Endothelial cell of umbilical vein (primary cell): ENCODE measurements around the gene ABCC1. TPM values are rescaled to one million over a fixed set of nuclear protein-coding genes. Genes with fewer than 3 reads are reported as not detected.

Experiments
- BruUV-seq: library from RNA; stranded (reverse); fragments of 400-500 nt; replicated peaks from 2 replicates; lab custom pipeline; 2021; lab: Mats Ljungman, UMichigan
- CTCF ChIA-PET: fragments of 300-600, 350-600 bp; sonication (Branson Sonifier 250); formaldehyde crosslinking; loops from one replicate; lab custom pipeline; 2021; ENCODE audit warnings: antibody characterized with exemption, inconsistent platforms; lab: Charles Lee
- POLR2A ChIA-PET: fragments of 300-600, 350-600 bp; sonication (Branson Sonifier 250); formaldehyde crosslinking; loops from one replicate; lab custom pipeline; 2021; ENCODE audit warnings: antibody characterized with exemption, inconsistent platforms; lab: Charles Lee
- DNase-seq: peaks from one replicate; pipeline ENCODE4 v3.0.0-alpha.2; 2011; ENCODE audit warnings: low read depth, low spot score
- FAIRE-seq: peaks from 2 replicates; lab custom pipeline; 2011; peaks lifted over from hg19 to GRCh38; lab: Jason Lieb, UNC
- H2AFZ ChIP-seq: 2 replicates; pipeline ENCODE4 v1.6.0; 2012; ENCODE audit warnings: low read depth, low read length, control low read depth, inconsistent platforms
- H3K27ac ChIP-seq: 2 replicates; pipeline ENCODE4 v1.5.1; 2011; ENCODE audit warnings: low read depth, mild to moderate bottlenecking, control low read depth, low read length, moderate library complexity; ENCODE audit not compliant: insufficient read depth
- H3K27me3 ChIP-seq, 2 experiments: 2 replicates each; pipeline versions ENCODE4 v1.6.0 to v1.6.1; 2011; ENCODE audit warnings: low read length in 2 of 2, mixed read lengths in 1 of 2; ENCODE audit not compliant: control insufficient read depth in 2 of 2, insufficient read depth in 2 of 2
- H3K36me3 ChIP-seq, 2 experiments: 2 replicates in 1 of 2; 3 replicates in 1 of 2; pipeline ENCODE4 v1.5.1; 2011; ENCODE audit warnings: low read length in 2 of 2, mild to moderate bottlenecking in 1 of 2, moderate library complexity in 1 of 2; ENCODE audit not compliant: control insufficient read depth in 2 of 2, insufficient read depth in 2 of 2; ENCODE audit errors: extremely low read depth in 1 of 2
- H3K4me1 ChIP-seq: 3 replicates; pipeline ENCODE4 v1.5.1; 2011; ENCODE audit warnings: mild to moderate bottlenecking, low read length; ENCODE audit not compliant: control insufficient read depth, insufficient read depth; ENCODE audit errors: extremely low read depth
- H3K4me2 ChIP-seq: 2 replicates; pipeline ENCODE4 v1.6.1; 2011; ENCODE audit warnings: low read length, control low read depth, mixed read lengths; ENCODE audit not compliant: insufficient read depth
- H3K4me3 ChIP-seq, 3 experiments: fragments of 200-600 bp in 1 of 3; sonication (generic), shearing (Covaris generic) in 1 of 3; replicated peaks in 1 of 3; 2 replicates each; pipeline ENCODE4 v1.5.1; 2011 to 2016; ENCODE audit warnings: control low read depth in 3 of 3, low read length in 3 of 3, mild to moderate bottlenecking in 2 of 3, inconsistent platforms in 1 of 3, low read depth in 1 of 3, moderate library complexity in 1 of 3; ENCODE audit not compliant: insufficient read depth in 1 of 3
- H3K79me2 ChIP-seq: 2 replicates; pipeline ENCODE4 v1.6.0; 2012; ENCODE audit warnings: low read length, inconsistent platforms; ENCODE audit not compliant: control insufficient read depth, insufficient read depth
- H3K9ac ChIP-seq: replicated peaks from 2 replicates; pipeline ENCODE3; 2011; ENCODE audit warnings: low read length, control low read depth; ENCODE audit not compliant: insufficient read depth; ENCODE audit errors: extremely low read depth
- H3K9me1 ChIP-seq: replicated peaks from 3 replicates; pipeline ENCODE4 v1.6.0; 2011; ENCODE audit warnings: mild to moderate bottlenecking, low read length; ENCODE audit not compliant: control insufficient read depth, insufficient read depth; ENCODE audit errors: extremely low read depth
- H3K9me3 ChIP-seq: replicated peaks from 2 replicates; pipeline ENCODE4 v1.5.1; 2012; ENCODE audit warnings: low read length, inconsistent platforms; ENCODE audit not compliant: control insufficient read depth, insufficient read depth
- H4K20me1 ChIP-seq: replicated peaks from 2 replicates; pipeline ENCODE3; 2011; ENCODE audit warnings: mild to moderate bottlenecking, low read length; ENCODE audit not compliant: control insufficient read depth, insufficient read depth; ENCODE audit errors: extremely low read depth
- CTCF ChIP-seq, 2 donors: IDR thresholded peaks; 1 replicate in 1 of 2; 2 replicates in 1 of 2; pipeline ENCODE4 v1.5.1; 2011; ENCODE audit warnings: low read length in 2 of 2, mild to moderate bottlenecking in 2 of 2, moderate library complexity in 2 of 2, control low read depth in 1 of 2, inconsistent platforms in 1 of 2, low read depth in 1 of 2; ENCODE audit not compliant: insufficient read depth in 1 of 2; ENCODE audit errors: extremely low read depth in 1 of 2
- EZH2 ChIP-seq: IDR thresholded peaks from 2 replicates; pipeline ENCODE4 v1.6.1; 2012; ENCODE audit warnings: borderline replicate concordance, low read depth, mild to moderate bottlenecking, moderate library complexity, low read length, inconsistent platforms; ENCODE audit not compliant: severe bottlenecking
- FOS ChIP-seq: IDR thresholded peaks from 2 replicates; pipeline ENCODE4 v1.6.1; 2011; ENCODE audit warnings: mild to moderate bottlenecking, low read length, moderate library complexity, borderline replicate concordance; ENCODE audit not compliant: insufficient read depth
- GATA2 ChIP-seq: IDR thresholded peaks from 2 replicates; pipeline ENCODE4 v1.7.0; 2011; ENCODE audit warnings: low read depth, mild to moderate bottlenecking, moderate library complexity, mixed read lengths, low read length; ENCODE audit not compliant: insufficient read length, insufficient read depth
- JUN ChIP-seq: IDR thresholded peaks from 2 replicates; pipeline ENCODE4 v1.6.1; 2011; ENCODE audit warnings: borderline replicate concordance, low read depth; ENCODE audit not compliant: insufficient read length, insufficient read depth
- MYC ChIP-seq: IDR thresholded peaks from one replicate; pipeline ENCODE4 v1.6.1; 2011; ENCODE audit warnings: mild to moderate bottlenecking, low read depth, low read length
- POLR2A ChIP-seq: IDR thresholded peaks from 2 replicates; pipeline ENCODE4 v1.6.1; 2012; ENCODE audit warnings: low read depth, mild to moderate bottlenecking, control low read depth, low read length
- POLR2AphosphoS5 ChIP-seq: IDR thresholded peaks from 2 replicates; pipeline ENCODE4 v1.6.1; 2012; ENCODE audit warnings: low read depth, mild to moderate bottlenecking, control low read depth, low read length, moderate library complexity; ENCODE audit not compliant: insufficient read depth
- dilution Hi-C: fragments of 300-500 bp; cut with MboI; formaldehyde crosslinking; loops from one replicate; pipeline ENCODE4 v1.15.0; 2019; ENCODE audit warnings: low sequenced_read_pairs; ENCODE audit not compliant: extremely low pct_ligation_motif_present
- intact Hi-C: fragments of 100-400 bp; cut with micrococcal nuclease; formaldehyde crosslinking; loops from one replicate; pipeline ENCODE4 v1.10.0; 2022
- polyA plus RNA-seq, 4 experiments: library from polyadenylated mRNA; depleted of rRNA in 3 of 4; stranded (reverse) in 3 of 4; unstranded in 1 of 4; fragments of >200 nt; gene quantifications; 2 replicates each; pipeline versions ENCODE4 v1.2.1 to v1.2.3, GENCODE V29; 2011 to 2012; ENCODE audit warnings: missing spikeins in 1 of 4
- total RNA-seq: library from RNA; stranded (reverse); gene quantifications from 2 replicates; pipeline ENCODE4 v1.2.3, GENCODE V29; 2021
- TF ChIP-seq, protein P1 (sequence below): IDR thresholded peaks from 2 replicates; pipeline ENCODE4 v1.6.1; 2011; ENCODE audit not compliant: insufficient read depth, insufficient read length

The ABCC1 gene
- total and polyA plus RNA-seq, 2 donors (not counting 3 experiments of a cell fraction or from before 2014, with no cell fraction given), result 46.1 to 89.2 TPM

GRCh38 chr16:16021988-16022682 is 72.7 kb downstream of the ABCC1 start:
- ChIA-PET POLR2A (interaction anchor here (0.6 to 0.9 kb wide), 4 partner anchors 23 to 113 kb away, joined by 3 to 13 read pairs (median 4); no protein-coding TSS in a partner anchor), CTCF (interaction anchor here (0.5 to 4.8 kb wide), 12 partner anchors 8 to 147 kb away, joined by 3 to 32 read pairs (median 4); partner anchors contain the start of gene CEP20)
- DNase-seq, result peak; percentile 96
- Histone ChIP-seq H4K20me1 (no peaks in the 10 kb centered on the region), H3K4me2 (peak overlapping the region; percentile 54), H3K27ac (peak overlapping the region; percentile 91), H3K4me1 (peaks cover 35% of the 10 kb centered on the region), H3K27me3 (no peaks in the 10 kb centered on the region), H3K9me1 (no peaks in the 10 kb centered on the region), H2AFZ (no peak overlapping the region), H3K9ac (peak overlapping the region; percentile 59), H3K36me3 (peaks cover 0 to 11% of the 10 kb centered on the region in 2 experiments), H3K79me2 (peaks cover 22% of the 10 kb centered on the region), H3K9me3 (no peaks in the 10 kb centered on the region), H3K4me3 (no peak overlapping the region)
- BruUV-seq, result no TSS peak
- TF ChIP-seq GATA2 (no peak), POLR2A (peak; percentile 33), EZH2 (no peak), JUN (peak; percentile 60), FOS (peak; percentile 96), MYC (no peak), POLR2AphosphoS5 (peak; percentile 86), CTCF (IDR thresholded peaks at IDR 0.05; ENCODE audit: extremely low read depth in 1 of 2, insufficient read depth in 1 of 2, low read depth in 1 of 2, low read length in 2 of 2) (no peak)
- TF ChIP-seq, protein P1, sequence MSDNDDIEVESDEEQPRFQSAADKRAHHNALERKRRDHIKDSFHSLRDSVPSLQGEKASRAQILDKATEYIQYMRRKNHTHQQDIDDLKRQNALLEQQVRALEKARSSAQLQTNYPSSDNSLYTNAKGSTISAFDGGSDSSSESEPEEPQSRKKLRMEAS, result no peak
- peak; percentile 97 for FAIRE-seq
- intact Hi-C loops, result loop anchor here (1.0 to 10.0 kb wide), 3 partner anchors 24 to 145 kb away; no protein-coding TSS in a partner anchor
- dilution Hi-C loops, result no loop called here
